ENCODE measurements around the gene ZNF436.
A peak's percentile ranks its signal among the peaks of the same experiment; 100 is the strongest.
"Not testable (repeated sequence)": the region's sequence is repeated elsewhere in the genome, so short reads cannot be mapped to it uniquely, and the experiment has no call there.

ZNF436 gene

GRCh38 chr1:23366598-23366997 lies 3.0 kb downstream of the ZNF436 start:
- DNase-seq, result no peak

GRCh38 chr1:23366146-23366545 lies 3.5 kb downstream of the ZNF436 start:
- DNase-seq, result no peak

GRCh38 chr1:23362218-23362713 lies 7.4 kb downstream of the ZNF436 start:
- peak in 2 of 4 experiments; percentile 12 to 16 for DNase-seq

- DNase-seq, result no peak
Measured at GRCh38 chr1:23358310-23358875, 11.2 kb downstream of the ZNF436 start.

GRCh38 chr1:23357138-23357908 lies 12.3 kb downstream of the ZNF436 start:
- no peak for DNase-seq

GRCh38 chr1:23356471-23357137 lies 13.0 kb downstream of the ZNF436 start:
- no peak for DNase-seq

- DNase-seq, result no peak
Measured at GRCh38 chr1:23354245-23354644, 15.4 kb downstream of the ZNF436 start.

- no peak for DNase-seq
Measured at GRCh38 chr1:23352096-23352695, 17.4 kb downstream of the ZNF436 start.

GRCh38 chr1:23345920-23346319 lies 23.7 kb downstream of the ZNF436 start:
- no peak for DNase-seq

- DNase-seq, result peak in 1 of 4 experiments; percentile 9
Measured at GRCh38 chr1:23344987-23345472, 24.6 kb downstream of the ZNF436 start.

GRCh38 chr1:23344111-23344986 lies 25.3 kb downstream of the ZNF436 start, which contains the start of gene HNRNPR:
TSS of gene HNRNPR (minus strand) at chr1:23344284. CDS start at chr1:23341008, 3,276 bp downstream.
- DNase-seq, result peak; percentile 100

GRCh38 chr1:23343221-23344110 lies 26.2 kb downstream of the ZNF436 start:
- DNase-seq, result peak; percentile 60 to 79 (median 68)

- DNase-seq, result peak in 2 of 4 experiments; percentile 26 to 38
Measured at GRCh38 chr1:23341931-23342692, 27.5 kb downstream of the ZNF436 start.

GRCh38 chr1:23339632-23340031 lies 30.0 kb downstream of the ZNF436 start:
- DNase-seq, result no peak

GRCh38 chr1:23337869-23338268 lies 31.8 kb downstream of the ZNF436 start:
- DNase-seq, result no peak

GRCh38 chr1:23331713-23332112 lies 37.9 kb downstream of the ZNF436 start:
- DNase-seq, result no peak

- DNase-seq, result no peak
Measured at GRCh38 chr1:23330846-23331245, 38.8 kb downstream of the ZNF436 start.

GRCh38 chr1:23325393-23325792 lies 44.2 kb downstream of the ZNF436 start:
- no peak for DNase-seq

- DNase-seq, result no peak
Measured at GRCh38 chr1:23322770-23323169, 46.9 kb downstream of the ZNF436 start.

GRCh38 chr1:23310280-23310679 lies 59.4 kb downstream of the ZNF436 start:
- DNase-seq, result not testable (repeated sequence)
